Measurements from ENCODE around the gene TMOD1.

DNA sequence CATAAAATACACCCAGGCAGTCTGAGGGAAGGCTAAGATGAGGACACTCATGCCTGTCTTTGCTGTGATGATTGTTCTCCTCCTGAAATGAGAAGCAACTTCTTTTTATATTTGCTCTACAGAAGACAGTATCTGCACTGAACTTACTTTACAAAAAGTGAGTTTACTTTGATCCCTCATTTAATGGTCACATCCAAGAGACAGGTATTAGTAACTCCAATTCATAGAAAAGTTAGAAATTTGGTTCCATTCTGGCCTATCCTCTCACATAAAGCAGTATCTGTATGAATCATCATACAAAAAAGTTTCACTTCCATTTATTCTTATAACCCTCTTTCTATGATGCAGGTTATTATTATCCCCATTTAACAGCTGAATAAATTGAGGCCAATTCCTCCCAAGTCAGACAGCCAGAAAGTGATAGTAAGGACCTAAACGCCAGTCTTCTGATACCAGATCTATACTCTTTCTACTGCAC is 116.5 kb downstream of the TMOD1 start:
- TF ChIP-seq CTCF (IDR thresholded peaks at IDR 0.05; ENCODE audit: low read depth, low read length), result no peak
- TF ChIP-seq EZH2phosphoT487 (IDR thresholded peaks at IDR 0.05; ENCODE audit: low read depth), result no peak

Data from OCI-LY3 (cell line).